Measurements from ENCODE around the gene COL6A6. TPM values are rescaled to one million over a fixed set of nuclear protein-coding genes. Genes with fewer than 3 reads are reported as not detected.

COL6A6 gene
- total RNA-seq, 1 experiment from 2014 or later: not detected

Other genes starting within 250 kb of the COL6A6 start
- gene COL6A5, start 171.5 kb upstream of the COL6A6 start, total RNA-seq (2021; ENCODE audit: unreplicated experiment): not detected
- 23.5 TPM for gene PIK3R4, start 229.7 kb downstream of the COL6A6 start, total RNA-seq (2021; ENCODE audit: unreplicated experiment)